NCI-H1048 (cell line): ENCODE results near the gene WFIKKN1.

Source experiments
- DNase-seq: peaks from one replicate; lab custom pipeline; 2025; lab: John Stamatoyannopoulos, UW

Gene WFIKKN1

DNA sequence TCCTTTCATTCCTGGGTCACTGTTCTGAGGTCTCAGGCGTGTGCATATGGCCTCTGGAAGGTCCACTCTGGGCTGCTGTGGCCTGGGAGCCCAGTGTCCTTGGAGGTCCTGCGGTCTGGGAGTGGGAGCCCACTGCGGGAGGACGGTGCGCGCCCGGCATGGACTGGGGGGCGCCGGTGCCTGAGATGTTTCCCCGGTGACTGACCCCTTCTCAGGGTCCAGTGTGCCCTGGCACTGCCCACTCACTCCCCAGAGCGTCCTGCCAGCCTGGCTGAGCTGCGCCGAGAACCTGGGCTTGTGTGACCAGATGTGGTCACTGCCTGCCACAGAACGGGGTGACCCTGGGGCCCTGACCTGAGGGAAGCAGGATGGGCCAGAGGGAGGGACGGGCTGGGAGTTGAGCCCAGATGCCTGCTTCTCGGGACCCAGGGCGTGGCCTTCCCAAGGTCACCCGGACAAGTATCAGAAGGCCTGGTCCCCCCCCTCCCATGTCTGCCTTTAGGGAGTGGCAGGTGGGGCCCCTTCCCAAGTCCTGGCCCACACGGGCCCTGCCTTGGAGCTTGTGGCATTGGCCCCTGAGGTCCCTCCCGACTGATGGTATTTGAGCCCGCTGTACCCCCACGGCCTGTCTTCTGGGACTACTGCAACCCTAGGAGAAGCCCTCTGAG lies 43.6 kb downstream of the WFIKKN1 start:
- no peak for DNase-seq

DNA sequence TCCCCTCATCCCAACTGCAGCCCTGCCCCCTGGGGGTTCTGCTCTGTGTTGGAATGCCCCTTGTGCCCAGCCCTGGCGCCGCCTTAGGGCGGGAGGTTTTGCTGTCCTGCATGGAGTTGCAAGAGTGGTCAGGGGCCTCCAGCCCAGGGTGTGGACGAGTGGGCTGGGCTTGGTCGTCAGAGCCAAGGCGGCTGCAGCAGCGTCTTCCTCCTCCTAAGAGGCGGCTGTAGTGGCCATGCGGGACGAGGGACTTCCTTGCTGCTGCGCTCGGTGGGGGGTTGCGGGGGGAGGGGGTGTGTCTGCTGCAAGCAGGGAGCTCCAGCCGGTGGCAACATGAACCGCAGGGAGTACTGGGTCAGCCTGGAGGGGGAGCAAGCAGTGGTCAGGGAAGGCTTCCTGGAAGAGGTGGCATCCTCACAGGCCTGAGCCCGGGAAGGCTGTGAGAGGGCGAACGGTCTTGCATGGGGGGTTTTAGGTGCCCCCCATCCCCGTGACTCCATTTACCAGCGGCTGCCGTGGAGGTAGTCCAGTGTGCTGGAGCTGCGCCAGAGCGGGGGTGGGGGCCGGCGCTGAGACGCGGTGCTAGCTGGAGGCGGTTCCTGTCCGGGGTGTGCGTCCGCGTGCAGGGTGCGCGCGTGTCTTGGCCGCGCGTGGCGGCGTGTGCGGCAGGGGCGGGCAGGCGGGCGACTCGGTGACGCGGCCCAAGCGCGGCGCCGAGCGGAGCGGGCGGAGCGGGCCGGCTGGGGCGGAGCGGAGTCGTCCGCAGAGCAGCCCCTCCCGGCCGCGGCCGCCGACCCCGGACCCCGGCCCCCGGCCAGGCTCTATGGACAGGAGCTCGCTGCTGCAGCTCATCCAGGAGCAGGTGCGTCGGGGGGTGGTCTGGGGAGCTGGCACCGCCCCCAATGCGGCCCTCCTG lies 44.4 kb downstream of the WFIKKN1 start, which contains the start of gene RHBDL1:
Gene RHBDL1 (plus strand): TSS at position 704 of the 916 bp plus-strand sequence. CDS start 120 bp downstream, at position 824.
- DNase-seq = no peak

DNA sequence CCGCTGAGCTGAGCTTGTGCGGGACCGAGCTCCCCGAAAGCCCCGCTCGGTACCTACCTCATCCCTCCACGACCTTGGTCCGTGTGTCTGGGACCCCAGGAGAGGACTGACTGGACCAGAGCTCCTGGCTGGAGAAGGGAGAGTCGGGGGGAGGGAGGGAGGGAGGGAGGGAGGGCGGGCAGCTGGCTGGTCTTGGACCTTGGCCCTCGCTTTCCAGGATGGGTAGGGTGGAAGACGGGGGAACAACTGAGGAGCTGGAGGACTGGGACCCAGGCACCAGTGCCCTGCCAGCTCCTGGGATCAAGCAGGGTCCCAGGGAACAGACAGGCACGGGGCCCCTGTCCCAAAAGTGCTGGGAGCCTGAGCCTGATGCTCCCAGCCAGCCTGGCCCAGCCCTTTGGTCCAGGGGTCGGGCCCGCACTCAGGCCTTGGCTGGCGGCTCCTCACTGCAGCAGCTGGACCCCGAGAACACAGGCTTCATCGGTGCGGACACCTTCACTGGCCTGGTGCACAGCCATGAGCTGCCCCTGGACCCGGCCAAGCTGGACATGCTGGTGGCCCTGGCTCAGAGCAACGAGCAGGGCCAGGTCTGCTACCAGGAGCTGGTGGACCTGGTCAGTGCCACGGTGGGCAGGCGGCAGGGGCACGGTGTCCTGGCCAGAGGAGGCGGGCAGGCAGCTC lies 45.2 kb downstream of the WFIKKN1 start:
- no peak for DNase-seq

DNA sequence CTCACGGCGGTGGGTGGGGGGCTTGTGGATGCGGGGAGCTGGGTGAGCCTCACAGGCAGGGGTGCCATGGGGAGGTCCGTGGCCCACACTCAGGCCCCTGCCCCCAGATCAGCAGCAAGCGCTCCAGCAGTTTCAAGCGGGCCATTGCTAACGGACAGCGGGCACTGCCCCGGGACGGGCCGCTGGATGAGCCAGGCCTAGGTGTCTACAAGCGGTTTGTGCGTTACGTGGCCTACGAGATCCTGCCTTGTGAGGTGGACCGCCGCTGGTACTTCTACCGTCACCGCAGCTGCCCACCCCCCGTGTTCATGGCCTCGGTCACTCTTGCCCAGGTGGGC lies 45.7 kb downstream of the WFIKKN1 start:
- DNase-seq = no peak

DNA sequence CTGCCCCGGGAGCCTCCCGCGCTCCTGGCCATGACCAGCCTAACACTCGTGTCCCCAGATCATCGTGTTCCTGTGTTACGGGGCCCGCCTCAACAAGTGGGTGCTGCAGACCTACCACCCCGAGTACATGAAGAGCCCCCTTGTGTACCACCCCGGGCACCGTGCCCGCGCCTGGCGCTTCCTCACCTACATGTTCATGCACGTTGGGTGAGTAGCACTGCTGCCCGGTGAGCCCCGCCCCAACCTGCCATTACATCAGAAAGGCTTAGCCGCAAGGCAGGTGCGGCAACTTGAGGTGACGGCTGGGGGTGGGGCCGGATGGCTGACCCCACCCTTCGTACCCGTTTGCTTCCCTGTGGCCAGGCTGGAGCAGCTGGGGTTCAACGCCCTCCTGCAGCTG lies 46.1 kb downstream of the WFIKKN1 start:
- DNase-seq = no peak

DNA sequence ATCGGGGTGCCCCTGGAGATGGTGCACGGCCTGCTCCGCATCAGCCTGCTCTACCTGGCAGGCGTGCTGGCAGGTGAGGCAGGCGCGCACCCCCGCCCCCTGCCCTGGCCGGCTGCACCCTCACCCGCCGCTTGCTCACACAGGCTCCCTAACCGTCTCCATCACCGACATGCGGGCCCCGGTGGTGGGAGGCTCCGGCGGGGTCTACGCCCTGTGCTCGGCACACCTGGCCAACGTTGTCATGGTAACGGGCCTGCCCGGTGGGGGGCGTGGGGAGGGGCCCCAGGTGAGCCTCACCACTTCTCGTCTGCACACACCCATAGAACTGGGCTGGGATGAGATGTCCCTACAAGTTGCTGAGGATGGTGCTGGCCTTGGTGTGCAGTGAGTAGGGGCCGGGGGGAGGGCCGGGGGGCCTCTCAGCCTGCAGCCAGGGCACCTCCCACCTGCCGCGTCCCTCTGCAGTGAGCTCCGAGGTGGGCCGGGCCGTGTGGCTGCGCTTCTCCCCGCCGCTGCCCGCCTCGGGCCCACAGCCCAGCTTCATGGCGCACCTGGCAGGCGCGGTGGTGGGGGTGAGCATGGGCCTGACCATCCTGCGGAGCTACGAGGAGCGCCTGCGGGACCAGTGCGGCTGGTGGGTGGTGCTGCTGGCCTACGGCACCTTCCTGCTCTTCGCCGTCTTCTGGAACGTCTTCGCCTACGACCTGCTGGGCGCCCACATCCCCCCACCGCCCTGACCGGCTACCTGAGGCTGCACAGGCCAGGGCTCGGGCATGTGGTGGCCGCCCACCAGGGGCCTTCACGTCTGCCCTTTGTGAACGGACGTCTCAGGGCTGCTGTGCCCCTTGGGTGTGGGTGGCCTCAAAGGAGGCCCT lies 46.8 kb downstream of the WFIKKN1 start:
- DNase-seq = no peak

DNA sequence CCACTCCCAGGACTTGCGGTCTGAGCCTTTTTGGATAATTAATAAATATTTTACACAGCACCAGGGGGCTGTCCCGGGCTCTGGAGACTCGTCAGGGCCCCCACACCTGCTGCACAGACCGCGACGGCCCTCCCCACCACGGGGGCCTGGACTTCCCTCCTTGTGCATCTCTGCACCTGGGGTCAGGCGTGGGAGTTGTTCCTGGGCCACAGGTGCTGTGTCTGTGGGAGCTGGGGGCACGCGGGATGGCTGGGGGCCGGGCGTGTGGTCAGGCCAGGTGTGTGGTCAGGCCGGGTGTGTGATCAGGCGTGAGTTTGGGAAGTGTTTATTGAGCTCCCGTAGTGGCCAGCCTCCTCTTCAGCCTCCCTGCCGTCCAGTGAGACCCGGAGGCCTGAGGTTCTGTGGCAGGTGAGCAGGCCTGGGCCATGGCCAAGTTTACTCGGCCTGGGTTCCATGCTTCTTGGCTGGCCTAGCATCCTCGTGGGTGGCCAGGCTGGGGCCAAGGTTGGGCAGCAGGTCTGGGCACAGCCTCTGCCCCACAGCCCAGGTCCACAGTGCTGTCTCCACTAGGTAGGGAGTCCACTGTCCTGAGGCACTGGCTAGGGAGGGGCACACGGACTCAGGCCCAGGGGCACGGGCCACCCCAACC lies 47.5 kb downstream of the WFIKKN1 start:
- DNase-seq = no peak

DNA sequence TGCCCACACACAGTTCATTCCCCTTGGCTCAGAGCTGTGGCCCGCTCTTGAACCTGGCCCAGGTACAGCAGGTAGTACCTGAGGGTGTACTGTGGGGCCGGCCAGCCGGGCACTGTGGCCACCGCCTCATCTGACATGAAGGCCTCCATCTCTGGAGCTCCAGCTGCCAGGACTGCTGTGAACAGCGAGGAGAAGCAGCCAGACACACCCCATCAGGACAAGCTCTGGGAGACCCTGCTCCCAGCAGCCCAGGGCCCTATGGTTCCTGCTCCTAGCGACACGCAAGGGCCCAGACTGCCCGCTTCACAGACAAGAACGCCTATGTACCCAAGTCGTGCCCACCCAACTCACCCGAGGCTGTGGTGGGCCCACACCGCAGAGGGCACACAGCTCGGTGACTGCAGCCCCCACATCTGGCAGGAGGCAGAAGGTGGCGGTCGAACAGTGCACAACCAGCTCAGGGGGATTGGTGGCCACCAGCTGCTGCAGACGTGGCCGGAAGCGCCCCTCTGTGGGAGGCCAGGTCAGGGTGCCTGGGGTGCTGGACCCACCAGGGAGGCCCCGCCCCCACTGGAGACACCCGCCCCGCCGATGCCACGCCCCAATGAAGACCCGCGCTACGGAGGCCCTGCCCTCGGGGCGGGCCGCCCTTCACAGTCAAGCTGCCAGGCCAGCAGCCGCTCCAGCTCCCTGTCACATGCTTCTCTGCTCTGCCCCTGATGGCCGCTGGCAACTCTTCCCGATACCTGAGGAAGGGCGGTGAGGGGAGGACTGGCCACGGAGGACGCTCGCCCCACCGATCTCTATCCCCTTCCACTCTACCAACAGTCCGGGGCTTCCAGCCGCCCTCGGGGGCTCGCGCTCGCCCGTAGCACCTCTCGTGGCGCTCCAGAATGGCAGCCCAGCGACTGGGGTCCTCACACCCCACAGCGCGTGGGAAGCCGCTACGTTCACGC lies 48.4 kb downstream of the WFIKKN1 start:
- DNase-seq = no peak

DNA sequence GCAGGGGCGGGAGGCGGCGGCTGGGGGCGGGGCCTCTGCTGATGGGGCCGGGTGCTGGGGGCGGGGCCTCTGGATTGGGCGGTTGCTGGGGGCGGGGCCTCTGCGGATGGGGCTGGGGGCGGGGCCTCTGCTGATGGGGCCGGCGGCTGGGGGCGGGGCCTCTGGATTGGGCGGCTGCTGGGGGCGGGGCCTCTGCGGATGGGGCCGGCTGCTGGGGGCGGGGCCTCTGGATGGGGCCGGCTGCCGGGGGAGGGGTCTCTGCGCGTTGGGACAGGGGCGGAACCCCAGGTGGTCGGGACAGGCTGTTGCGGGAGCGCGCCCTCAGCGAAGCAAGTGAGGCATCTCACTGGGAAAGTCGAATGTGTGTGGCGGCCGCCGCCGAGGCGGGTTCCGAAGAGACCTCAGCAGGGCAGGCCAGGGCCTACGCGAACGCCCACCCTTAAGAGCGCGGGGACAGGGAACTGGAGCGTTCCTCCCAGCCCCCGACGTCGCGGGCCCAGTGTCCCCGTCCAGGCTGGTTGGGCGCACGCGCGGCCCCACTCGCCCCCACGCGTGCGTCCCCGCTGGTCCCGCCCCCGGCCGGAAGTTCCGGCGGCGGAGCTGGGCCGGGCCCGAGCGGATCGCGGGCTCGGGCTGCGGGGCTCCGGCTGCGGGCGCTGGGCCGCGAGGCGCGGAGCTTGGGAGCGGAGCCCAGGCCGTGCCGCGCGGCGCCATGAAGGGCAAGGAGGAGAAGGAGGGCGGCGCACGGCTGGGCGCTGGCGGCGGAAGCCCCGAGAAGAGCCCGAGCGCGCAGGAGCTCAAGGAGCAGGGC lies 49.2 kb downstream of the WFIKKN1 start, which contains the start of gene STUB1:
Gene STUB1 (plus strand): TSS at position 597 of the 811 bp plus-strand sequence. CDS start 116 bp downstream, at position 713.
- no peak for DNase-seq

DNA sequence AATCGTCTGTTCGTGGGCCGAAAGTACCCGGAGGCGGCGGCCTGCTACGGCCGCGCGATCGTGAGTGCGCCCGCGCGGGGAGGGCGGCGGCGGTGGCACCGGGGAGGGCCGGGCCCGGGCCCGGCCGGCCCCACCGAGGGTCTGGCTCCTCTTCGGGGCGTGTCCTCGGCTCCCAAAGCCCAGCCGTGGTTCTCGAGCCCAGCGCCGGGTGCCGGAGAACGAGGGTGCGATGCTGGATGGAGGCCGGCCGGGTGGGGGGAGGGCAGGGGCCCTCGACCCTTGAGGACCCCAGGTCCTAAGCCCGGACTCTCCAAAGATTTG lies 49.8 kb downstream of the WFIKKN1 start:
- DNase-seq = no peak

DNA sequence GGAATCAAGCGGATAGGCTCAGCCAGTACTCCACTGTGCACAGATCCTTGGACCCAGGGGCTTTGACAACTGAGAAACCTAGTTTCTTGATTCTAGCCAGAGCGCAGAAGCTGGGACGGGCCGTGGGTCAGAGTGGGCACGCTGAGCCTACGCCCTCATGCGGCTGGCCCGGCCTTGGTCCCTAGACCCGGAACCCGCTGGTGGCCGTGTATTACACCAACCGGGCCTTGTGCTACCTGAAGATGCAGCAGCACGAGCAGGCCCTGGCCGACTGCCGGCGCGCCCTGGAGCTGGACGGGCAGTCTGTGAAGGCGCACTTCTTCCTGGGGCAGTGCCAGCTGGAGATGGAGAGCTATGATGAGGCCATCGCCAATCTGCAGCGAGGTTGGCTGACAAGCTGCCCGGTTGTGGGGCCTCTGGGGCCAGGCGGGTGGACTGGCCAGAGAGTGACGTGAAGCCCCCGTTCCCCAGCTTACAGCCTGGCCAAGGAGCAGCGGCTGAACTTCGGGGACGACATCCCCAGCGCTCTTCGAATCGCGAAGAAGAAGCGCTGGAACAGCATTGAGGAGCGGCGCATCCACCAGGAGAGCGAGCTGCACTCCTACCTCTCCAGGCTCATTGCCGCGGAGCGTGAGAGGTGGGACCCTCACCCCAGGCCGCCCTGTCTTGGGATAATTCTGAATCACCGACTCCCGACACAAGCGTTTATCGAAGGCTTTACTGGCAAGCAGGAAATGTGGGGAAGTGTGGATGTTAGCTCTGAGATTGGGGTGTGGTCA lies 50.4 kb downstream of the WFIKKN1 start:
- DNase-seq = no peak

DNA sequence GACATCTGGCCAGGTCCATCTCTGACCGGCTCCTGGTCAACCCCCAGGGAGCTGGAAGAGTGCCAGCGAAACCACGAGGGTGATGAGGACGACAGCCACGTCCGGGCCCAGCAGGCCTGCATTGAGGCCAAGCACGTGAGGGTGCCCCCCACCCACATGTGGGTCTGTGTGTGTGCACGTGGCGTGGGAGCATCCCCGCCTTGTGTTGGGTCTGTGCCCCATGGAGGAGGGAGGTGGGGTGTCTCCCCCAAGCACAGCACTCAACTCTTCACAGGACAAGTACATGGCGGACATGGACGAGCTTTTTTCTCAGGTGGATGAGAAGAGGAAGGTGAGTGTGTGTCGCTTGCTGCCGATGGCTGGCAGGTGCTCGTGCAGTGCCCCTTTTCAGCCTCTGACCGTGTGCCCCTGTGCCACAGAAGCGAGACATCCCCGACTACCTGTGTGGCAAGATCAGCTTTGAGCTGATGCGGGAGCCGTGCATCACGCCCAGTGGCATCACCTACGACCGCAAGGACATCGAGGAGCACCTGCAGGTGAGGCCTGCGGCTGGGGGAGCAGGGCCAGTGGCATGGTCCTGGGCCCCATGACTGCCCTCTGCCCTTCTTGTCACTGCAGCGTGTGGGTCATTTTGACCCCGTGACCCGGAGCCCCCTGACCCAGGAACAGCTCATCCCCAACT lies 51.1 kb downstream of the WFIKKN1 start:
- no peak for DNase-seq

DNA sequence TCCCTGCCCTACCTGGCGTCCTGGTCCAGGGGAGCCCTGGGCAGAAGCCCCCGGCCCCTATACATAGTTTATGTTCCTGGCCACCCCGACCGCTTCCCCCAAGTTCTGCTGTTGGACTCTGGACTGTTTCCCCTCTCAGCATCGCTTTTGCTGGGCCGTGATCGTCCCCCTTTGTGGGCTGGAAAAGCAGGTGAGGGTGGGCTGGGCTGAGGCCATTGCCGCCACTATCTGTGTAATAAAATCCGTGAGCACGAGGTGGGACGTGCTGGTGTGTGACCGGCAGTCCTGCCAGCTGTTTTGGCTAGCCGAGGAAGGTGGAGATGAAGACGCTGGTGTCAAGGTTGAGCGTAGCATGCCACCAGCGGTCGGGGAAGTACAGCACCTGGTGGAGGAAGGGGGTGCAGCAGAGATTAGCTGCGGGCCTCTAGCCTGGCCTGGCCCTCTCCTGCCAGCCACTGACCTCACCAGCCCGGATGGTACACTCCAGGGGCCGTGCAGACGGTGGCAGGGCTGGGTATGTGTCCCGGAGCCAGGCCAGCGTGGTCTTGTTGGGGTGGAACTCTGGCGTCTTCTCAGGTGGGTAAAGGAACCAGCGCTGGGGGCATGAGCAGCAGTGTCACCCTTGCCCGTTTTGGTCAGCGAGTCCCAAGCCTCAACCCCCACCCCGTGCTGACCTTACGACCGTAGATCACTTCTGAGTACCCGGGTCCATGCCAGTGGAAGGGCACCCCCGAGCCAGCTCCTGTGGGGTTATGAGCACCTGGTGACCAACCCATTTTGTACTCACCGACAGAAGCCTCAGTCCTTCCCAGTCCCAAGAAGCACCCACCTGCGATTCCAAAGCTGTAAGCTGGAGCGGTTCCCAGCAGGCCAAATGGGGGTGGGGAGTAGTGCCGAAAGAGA lies 52.0 kb downstream of the WFIKKN1 start:
- no peak for DNase-seq

DNA sequence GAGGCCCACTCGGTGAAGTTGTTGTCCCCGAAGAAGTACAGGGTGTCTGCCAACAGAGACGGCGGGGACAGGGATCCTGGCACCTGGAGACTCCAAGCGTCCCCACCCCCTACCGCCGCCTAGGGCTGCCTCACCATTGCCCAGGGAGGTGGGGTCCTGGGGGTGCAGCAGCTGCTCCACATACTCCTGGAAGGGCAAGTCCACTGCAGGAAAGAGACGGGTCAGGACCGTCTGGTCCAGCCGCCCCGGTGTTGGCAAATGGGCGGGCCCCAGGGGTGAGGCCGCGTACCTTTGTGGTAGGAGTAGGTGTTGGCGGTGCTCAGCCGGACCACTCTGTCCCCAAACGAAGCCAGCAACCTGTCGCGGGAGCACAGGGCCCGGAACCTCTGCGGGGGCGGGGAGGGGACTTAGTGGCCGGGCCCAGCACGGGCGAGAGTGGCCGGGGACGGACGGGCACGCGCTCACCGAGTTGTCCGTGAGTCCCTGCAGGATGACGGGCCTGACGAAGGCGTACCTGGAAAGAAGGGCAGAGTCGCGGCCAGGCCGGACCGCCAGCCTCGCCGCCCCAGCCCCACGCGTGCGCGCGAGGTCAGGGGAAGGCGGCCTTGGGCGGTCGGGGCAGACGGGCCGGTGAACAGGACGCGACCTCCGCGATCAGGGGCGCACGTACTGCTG lies 52.7 kb downstream of the WFIKKN1 start:
- no peak for DNase-seq
